ENCODE measurements around the gene SMURF1.

The SMURF1 gene

GRCh38 chr7:99019523-99020412 is 124.1 kb downstream of the SMURF1 start:
- DNase-seq: no peak
- in situ Hi-C loops (cut with HindIII; ENCODE audit: low pct_ligation_motif_present, low sequenced_read_pairs): loop anchor here (25.0 kb wide), 1 partner anchor 293 kb away; no protein-coding TSS in a partner anchor
- Histone ChIP-seq H3K27me3 (replicated peaks) (no peaks in the 10 kb centered on the region), H3K27ac (no peak overlapping the region), H3K4me3 (ENCODE audit: low read depth, low read length) (no peak overlapping the region), H3K36me3 (replicated peaks) (peaks cover 6% of the 10 kb centered on the region)
- no peak for TF ChIP-seq CTCF (IDR thresholded peaks at IDR 0.05; ENCODE audit: low read depth, low read length, missing control alignments)

GRCh38 chr7:99016196-99016595 is 127.7 kb downstream of the SMURF1 start:
- no peak for TF ChIP-seq CTCF (IDR thresholded peaks at IDR 0.05; ENCODE audit: low read depth, low read length, missing control alignments)
- no peak overlapping the region for H3K4me3 ChIP-seq (ENCODE audit: low read depth, low read length)
- DNase-seq: no peak
- in situ Hi-C loops (cut with HindIII; ENCODE audit: low pct_ligation_motif_present, low sequenced_read_pairs): loop anchor here (25.0 kb wide), 1 partner anchor 296 kb away; no protein-coding TSS in a partner anchor
- H3K36me3 ChIP-seq (replicated peaks): peaks cover 28% of the 10 kb centered on the region
- H3K27me3 ChIP-seq (replicated peaks): no peaks in the 10 kb centered on the region
- H3K27ac ChIP-seq: no peak overlapping the region

DNA sequence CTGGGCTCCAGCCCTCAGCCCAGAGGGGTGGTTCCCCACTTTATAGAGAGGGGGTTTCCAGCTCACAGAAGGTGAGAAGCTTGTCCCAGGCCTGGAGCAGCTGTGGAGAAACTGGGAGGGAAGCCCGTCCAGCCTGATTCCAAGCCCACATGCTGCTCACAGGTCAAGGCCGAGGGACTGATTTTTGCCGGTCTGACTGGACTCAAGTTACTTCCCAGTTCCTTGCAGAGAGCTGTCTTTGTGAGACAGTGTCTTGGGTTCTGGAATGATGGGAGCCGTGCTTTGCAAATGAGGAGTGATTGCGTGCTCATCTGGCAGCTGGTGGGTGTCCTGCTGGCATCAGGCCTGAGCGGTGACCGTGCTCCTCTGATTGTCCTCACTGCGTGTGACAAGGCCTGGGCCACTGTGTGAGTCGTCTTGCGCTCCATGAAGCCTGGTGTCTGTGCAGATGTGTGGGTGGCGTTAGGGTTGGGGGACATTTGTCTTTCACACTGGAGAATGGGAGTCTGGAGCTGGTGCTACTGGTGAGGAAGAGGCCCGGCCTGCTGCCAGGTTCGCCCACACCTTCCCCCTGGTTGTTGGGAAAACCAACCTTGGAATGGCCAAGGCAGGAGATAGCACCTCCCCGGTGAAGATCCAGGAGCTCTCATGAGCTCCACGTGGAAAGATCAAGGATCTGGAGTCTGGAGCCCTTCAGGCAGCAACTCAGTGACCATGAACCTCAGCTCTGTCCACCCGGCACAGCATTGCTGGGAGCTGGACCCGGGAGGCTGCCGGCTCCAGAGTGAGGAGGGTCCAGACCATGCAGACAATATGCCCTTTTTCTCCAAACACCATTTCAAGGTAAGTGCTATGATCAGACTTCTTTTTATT is 129.6 kb downstream of the SMURF1 start:
- no peak for DNase-seq
- no peaks in the 10 kb centered on the region for H3K27me3 ChIP-seq (replicated peaks)
- H3K36me3 ChIP-seq (replicated peaks): peaks cover 42% of the 10 kb centered on the region
- TF ChIP-seq CTCF (IDR thresholded peaks at IDR 0.05; ENCODE audit: low read depth, low read length, missing control alignments): no peak
- in situ Hi-C loops (cut with HindIII; ENCODE audit: low pct_ligation_motif_present, low sequenced_read_pairs): loop anchor here (25.0 kb wide), 1 partner anchor 298 kb away; no protein-coding TSS in a partner anchor
- no peak overlapping the region for H3K4me3 ChIP-seq (ENCODE audit: low read depth, low read length)
- H3K27ac ChIP-seq: no peak overlapping the region

GRCh38 chr7:99013266-99014112 is 130.4 kb downstream of the SMURF1 start:
- no peak for DNase-seq
- Histone ChIP-seq H3K27me3 (replicated peaks) (no peaks in the 10 kb centered on the region), H3K4me3 (ENCODE audit: low read depth, low read length) (no peak overlapping the region), H3K36me3 (replicated peaks) (peaks cover 50% of the 10 kb centered on the region), H3K27ac (no peak overlapping the region)
- in situ Hi-C loops (cut with HindIII; ENCODE audit: low pct_ligation_motif_present, low sequenced_read_pairs): loop anchor here (25.0 kb wide), 1 partner anchor 299 kb away; no protein-coding TSS in a partner anchor
- TF ChIP-seq CTCF (IDR thresholded peaks at IDR 0.05; ENCODE audit: low read depth, low read length, missing control alignments): no peak

- no peak for TF ChIP-seq CTCF (IDR thresholded peaks at IDR 0.05; ENCODE audit: low read depth, low read length, missing control alignments)
- H3K27ac ChIP-seq: no peak overlapping the region
- no peaks in the 10 kb centered on the region for H3K27me3 ChIP-seq (replicated peaks)
- H3K36me3 ChIP-seq (replicated peaks): peaks cover 55% of the 10 kb centered on the region
- no peak overlapping the region for H3K4me3 ChIP-seq (ENCODE audit: low read depth, low read length)
- in situ Hi-C loops (cut with HindIII; ENCODE audit: low pct_ligation_motif_present, low sequenced_read_pairs): loop anchor here (25.0 kb wide), 1 partner anchor 300 kb away; no protein-coding TSS in a partner anchor
- DNase-seq: no peak
Measured at GRCh38 chr7:99012722-99013121, 131.2 kb downstream of the SMURF1 start.

Data from brain microvascular endothelial cell (primary cell).